Frontal cortex (tissue), 4 donors: ENCODE results near the gene SLC1A3. TPM values are rescaled to one million over a fixed set of nuclear protein-coding genes. Genes with fewer than 3 reads are reported as not detected.

ENCODE experiments used
- DNase-seq, 2 donors: peaks; one replicate each; pipeline ENCODE4 v3.0.0; 2012; ENCODE audit warnings: low spot score in 2 of 2
- FAIRE-seq: peaks from 2 replicates; lab custom pipeline; 2012; peaks lifted over from hg19 to GRCh38; lab: Jason Lieb, UNC
- total RNA-seq: library from RNA; depleted of rRNA; stranded (reverse); fragments of >200 nt; gene quantifications from one replicate; pipeline ENCODE4 v1.2.3, GENCODE V29; 2014
- donor health status: control.
- donor health status: control.
- donor health status: control.

The SLC1A3 gene
- total RNA-seq, 1 donor from 2014 or later = 161 TPM

DNA sequence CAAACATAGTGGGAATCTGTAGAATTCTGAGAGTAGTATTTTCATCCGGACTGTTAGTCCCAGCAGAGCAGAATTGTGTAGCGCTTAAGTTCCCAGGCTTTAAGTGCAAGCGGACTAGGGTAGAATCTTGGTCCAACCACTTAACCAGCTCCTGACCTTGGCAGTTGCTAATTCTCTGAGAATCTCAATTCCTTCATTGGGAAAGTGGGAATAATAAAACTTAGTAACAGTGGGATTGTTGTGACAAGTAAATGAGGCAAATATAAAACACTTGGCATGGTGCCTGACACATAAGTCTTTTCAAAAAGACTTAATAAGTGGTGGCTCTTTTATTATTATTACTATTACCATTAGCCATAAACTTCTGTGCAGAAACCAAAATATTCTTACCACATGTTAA lies 8.4 kb upstream of the SLC1A3 start:
- FAIRE-seq (no peak), DNase-seq (no peak)

DNA sequence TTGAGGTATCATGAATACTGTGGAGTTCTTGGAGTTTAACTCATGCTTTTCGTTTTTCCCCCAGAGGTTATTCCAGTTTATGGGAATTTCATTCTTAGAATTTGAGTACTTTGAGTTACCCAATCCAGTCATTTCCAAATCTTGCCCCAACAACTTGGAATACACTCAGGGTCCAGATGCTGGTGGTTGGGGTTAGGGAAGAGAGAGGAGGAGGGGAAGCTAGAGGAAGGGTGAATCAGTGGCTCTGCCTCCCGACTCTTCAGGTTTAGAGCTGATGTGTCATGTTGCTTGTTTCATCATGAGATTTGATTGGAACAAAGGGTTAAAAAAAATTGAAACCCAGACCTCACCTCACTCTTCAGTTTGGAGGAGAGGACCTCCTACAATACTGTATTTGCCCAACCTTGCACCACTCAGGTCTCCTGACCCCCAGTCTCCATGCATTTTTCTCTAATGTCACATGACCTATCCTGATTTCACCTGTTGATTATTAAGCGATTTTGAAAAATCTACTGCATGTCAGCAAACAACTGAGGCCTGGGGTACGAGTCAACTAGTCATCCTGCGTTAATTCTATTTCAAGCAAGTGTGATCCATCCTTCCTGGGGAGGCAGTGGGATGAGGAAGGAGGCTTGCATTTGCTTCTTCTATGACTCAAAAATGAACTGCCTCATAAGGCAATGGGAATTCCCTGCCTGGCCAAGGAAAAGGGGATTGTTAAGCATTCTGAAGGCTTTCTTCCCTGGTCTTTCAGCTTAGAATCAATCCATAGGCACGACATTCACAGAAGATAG lies 6.2 kb upstream of the SLC1A3 start:
- FAIRE-seq = no peak
- no peak for DNase-seq

- FAIRE-seq = peak; percentile 58
- no peak for DNase-seq
Measured at GRCh38 chr5:36600917-36601527, 5.4 kb upstream of the SLC1A3 start.

DNA sequence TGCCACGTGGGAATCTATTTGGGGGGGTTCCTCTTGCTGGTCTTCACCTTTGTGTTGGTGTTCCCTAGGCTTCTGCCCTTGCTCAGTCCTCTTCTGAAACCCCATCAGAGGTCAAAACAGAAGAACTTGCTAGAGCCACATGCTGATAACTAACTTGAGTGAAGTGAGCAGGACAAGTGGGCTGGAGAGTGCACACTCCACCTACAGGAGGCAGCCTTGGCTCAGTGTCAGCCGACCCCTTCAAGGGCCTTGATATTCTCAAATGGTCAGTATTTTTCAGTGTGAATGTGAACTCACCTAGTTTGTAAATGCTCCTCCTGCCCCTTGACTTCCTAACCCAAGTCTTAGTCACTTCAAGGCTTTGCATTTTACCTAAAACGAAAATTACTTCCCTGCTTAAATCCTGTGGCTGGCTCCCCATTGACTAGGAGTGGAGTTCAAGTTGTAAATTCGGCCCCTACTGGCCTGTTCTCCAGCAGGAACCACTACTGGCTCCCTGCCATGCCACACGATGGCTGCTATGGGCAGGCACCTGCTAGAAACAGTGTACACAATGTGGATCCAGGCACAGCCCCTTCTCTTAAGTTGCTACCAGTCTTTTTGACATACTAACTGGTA lies 3.6 kb upstream of the SLC1A3 start:
- FAIRE-seq (no peak), DNase-seq (no peak)

- no peak for FAIRE-seq
- DNase-seq = no peak
Measured at GRCh38 chr5:36605241-36605640, 1.2 kb upstream of the SLC1A3 start.

- FAIRE-seq (no peak), DNase-seq (no peak)
Measured at GRCh38 chr5:36606036-36606427, 374 bp upstream of the SLC1A3 start.

- DNase-seq (no peak), FAIRE-seq (no peak)
Measured at GRCh38 chr5:36607114-36607571, 737 bp downstream of the SLC1A3 start.

- no peak for DNase-seq
Measured at GRCh38 chr5:36607838-36608783, 1.7 kb downstream of the SLC1A3 start.

DNA sequence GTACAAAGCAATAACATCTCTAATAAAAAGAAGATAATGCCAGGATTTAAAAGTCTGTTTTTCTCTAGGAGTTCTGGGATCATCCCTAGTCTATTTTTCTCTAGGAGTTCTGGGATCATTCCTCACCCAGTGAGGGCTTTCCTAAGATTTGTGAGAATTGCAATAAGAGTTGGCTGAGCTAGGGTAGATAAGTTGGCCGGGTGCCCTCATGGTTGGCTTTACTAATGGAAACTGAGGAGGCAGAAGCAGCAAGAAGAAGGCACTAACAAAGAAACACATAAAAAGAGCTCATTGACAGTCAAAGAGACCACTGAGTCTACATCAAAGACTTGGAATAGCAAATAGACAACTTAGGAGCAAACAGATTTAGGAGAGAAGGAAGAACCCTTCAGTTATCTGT lies 4.2 kb downstream of the SLC1A3 start:
- FAIRE-seq = no peak
- DNase-seq = no peak

More at GRCh38 chr5:36607838-36608783, 1.7 kb downstream of the SLC1A3 start:
- no peak for FAIRE-seq

DNA sequence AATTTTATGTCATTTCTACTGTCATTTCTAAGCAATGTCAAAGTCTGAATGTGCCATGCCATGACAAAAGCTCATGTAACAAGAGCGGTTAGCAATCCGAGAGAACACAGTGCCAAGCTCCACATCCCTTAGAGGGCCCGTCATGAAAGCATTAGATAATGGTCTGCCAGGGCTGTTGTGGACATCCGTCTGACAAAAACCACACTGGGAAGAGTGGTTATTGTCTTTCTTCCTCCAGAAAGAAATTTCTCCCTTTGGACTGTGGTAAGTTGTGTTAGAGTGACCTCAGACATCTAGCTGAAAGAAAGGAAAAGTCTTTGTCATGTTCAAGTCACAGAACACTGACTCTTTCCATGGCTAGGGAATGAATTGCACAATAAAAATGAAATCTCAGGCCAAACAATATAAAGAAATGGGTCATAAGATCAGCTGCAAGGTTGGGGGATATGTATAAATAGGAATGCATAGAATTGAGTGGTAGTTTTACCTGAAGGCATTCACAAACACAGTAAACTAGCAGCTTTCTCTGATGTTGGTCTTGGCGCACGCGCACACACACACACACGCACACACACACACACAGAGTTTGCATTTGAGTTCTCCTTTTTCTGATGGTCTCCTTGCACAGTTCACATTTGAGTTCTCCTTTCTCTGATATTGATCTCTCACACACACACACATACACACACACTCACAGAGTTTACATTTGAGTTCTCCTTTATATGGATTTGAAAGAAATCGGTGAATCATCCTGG lies 5.3 kb downstream of the SLC1A3 start:
- FAIRE-seq = no peak
- DNase-seq = no peak

DNA sequence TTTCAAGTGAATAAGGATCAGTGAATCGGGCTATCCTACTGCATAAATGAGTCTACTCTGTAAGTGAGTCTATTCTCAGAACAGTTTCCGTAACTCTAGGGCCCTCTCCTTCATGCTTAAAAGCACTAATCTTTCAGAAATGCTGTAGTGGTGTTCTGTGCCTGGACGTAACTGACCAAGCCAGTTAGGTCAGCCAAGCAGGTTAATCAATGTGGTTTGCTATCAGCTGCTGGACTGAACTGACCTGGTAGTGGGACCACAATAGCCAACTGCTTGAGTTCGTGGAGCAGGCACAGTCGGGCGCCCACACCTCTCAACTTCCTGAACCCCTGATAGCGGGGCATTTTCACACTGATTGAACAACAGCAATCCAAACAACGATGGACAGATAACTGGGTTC lies 6.8 kb downstream of the SLC1A3 start:
- FAIRE-seq = no peak

DNA sequence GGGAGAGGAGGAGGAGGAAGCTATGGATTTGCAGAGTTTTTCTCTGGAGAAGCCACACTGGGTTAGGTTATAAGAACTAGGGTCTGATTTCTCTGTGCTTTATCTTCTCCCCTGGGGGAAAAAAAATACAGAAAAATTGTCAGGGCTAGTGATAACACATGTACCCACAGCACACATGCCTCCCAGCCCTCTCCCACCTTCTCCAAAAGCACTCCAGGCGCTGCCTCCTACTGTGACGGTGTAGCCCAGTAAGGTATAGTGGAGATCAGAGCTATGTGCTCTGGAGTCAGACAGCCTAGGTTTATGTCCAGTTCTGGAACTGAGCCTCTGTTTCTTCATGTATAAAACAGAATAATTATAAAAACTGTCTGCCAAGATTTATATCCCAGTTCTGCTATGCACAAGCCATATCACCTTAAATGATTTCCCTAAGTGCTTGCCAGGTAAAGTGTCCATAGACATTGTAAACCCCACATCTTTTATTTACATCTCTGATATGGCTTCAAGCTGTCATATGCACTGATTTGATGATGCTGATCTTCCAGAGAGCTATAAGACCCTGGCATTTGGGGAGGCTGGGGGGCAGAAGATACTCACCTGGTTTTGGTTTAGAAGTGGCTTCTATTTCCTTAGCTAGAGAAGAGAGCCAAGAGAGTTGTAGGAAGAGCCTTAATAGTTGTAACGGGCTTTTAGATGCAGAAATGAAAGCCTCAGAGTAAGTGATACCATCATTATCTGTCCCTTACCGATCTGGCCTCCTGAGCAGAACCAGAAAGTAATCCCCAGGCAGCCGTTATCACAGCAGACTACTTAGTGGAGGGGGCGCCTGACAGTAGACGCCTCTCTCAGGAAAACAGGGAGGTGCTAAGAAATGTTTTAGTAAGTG lies 7.6 kb downstream of the SLC1A3 start:
- no peak for DNase-seq
- FAIRE-seq = no peak

More for the DNA sequence above, 6.8 kb downstream of the SLC1A3 start:
- DNase-seq = no peak

GRCh38 chr5:36614657-36615308 lies 8.4 kb downstream of the SLC1A3 start:
- no peak for FAIRE-seq

DNA sequence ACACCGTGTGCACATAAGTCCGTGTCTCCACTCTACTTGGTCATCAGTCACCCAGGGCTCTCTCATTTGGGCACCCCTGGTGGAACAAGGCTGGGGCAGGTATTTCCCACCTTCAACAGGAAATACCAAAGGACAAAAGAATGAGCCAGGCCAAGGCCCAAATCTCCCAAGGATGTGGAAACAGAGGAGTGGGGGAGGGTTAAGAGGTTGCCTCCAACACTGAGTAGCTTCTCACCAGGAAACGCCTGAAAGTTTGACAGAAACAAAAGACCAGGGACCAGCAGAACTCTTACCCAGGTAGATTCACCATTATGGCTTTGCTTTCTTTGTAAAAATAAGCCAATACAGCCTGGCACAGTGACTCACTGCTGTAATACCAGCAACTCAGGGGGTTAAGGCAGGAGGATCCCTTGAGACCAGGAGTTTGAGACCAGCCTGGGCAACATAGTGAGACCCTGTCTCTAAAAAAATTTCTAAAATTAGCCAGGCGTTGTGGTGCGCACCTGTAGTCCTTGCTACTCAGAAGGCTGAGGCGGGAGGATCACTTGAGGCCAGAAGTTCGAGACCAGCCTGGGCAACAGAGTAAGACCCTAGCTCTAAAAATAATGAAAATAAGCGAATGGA lies 12.7 kb downstream of the SLC1A3 start:
- DNase-seq (no peak), FAIRE-seq (no peak)

More at GRCh38 chr5:36614657-36615308, 8.4 kb downstream of the SLC1A3 start:
- DNase-seq = no peak

DNA sequence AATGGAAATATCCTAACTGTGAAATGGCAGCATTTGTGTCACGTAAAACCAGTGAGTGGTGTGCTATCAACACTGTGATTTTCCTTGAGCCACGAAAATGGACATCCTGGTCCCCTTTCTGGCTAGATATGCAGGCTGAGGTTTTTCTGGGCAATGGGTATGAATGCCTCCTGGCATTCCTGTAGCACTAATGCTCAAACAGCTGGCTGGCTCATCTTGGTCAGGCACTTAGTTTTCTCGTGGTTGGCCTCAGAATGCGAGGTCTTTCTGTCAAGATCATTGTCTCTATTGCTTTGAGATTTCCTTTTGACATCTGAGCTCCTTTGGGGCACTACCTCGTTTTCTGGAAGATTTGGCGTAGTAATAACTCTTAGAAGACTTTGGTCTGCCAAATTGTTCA lies 15.6 kb downstream of the SLC1A3 start:
- DNase-seq (no peak), FAIRE-seq (no peak)

- DNase-seq (no peak), FAIRE-seq (no peak)
Measured at GRCh38 chr5:36623832-36624231, 17.4 kb downstream of the SLC1A3 start.

- DNase-seq (no peak), FAIRE-seq (no peak)
Measured at GRCh38 chr5:36624277-36624676, 17.9 kb downstream of the SLC1A3 start.
